MCF 10A (cell line): ENCODE data around the gene TAB2. TPM values are rescaled to one million over a fixed set of nuclear protein-coding genes. Genes with fewer than 3 reads are reported as not detected.
"Not testable (repeated sequence)": the region's sequence is repeated elsewhere in the genome, so short reads cannot be mapped to it uniquely, and the experiment has no call there.

Experiments
- BruUV-seq: library from RNA; stranded (reverse); fragments of 400-500 nt; replicated peaks from 2 replicates; lab custom pipeline; 2021; lab: Mats Ljungman, UMichigan
- CTCF ChIA-PET: fragments of 300-600 bp; sonication (Branson Sonifier 250); formaldehyde crosslinking; extraction: SDS; loops from one replicate; lab custom pipeline; 2021; ENCODE audit warnings: antibody characterized with exemption, inconsistent platforms; lab: Yijun Ruan, JAX
- POLR2A ChIA-PET: fragments of 300-600, 350-650 bp; sonication (Branson Sonifier 250); formaldehyde crosslinking; extraction: SDS; loops from one replicate; lab custom pipeline; 2020; ENCODE audit warnings: antibody characterized with exemption, inconsistent platforms; lab: Yijun Ruan, JAX
- DNase-seq: peaks from one replicate; pipeline ENCODE4 v3.0.0-alpha.2; 2018; ENCODE audit not compliant: unreplicated experiment
- H3K27ac Mint-ChIP-seq: one replicate; pipeline ENCODE4 v1.8.0; 2022; ENCODE audit warnings: mild to moderate bottlenecking, low read depth, mixed read lengths; ENCODE audit not compliant: unreplicated experiment
- H3K27me3 Mint-ChIP-seq: one replicate; pipeline ENCODE4 v1.8.0; 2022; ENCODE audit warnings: mixed read lengths; ENCODE audit not compliant: insufficient read depth, unreplicated experiment
- H3K36me3 Mint-ChIP-seq: one replicate; pipeline ENCODE4 v1.8.0; 2022; ENCODE audit warnings: mild to moderate bottlenecking, moderate library complexity, mixed read lengths; ENCODE audit not compliant: insufficient read depth, unreplicated experiment
- H3K4me1 Mint-ChIP-seq: one replicate; pipeline ENCODE4 v1.8.0; 2022; ENCODE audit warnings: mixed read lengths; ENCODE audit not compliant: insufficient read depth, unreplicated experiment
- H3K4me3 Mint-ChIP-seq: one replicate; pipeline ENCODE4 v1.8.0; 2022; ENCODE audit warnings: mild to moderate bottlenecking, moderate library complexity, mixed read lengths; ENCODE audit not compliant: unreplicated experiment
- H3K9me3 Mint-ChIP-seq: one replicate; pipeline ENCODE4 v1.8.0; 2022; ENCODE audit warnings: mixed read lengths; ENCODE audit not compliant: unreplicated experiment
- CTCF ChIP-seq: fragments of 200-600 bp; IDR thresholded peaks from one replicate; pipeline ENCODE4 v1.8.0; 2022; ENCODE audit warnings: antibody characterized with exemption, mild to moderate bottlenecking; ENCODE audit not compliant: unreplicated experiment
- intact Hi-C: fragments of 100-400 bp; cut with micrococcal nuclease; formaldehyde crosslinking; loops from 2 replicates; pipeline ENCODE4 v1.14.1; 2022
- total RNA-seq: library from RNA; stranded (reverse); gene quantifications from 2 replicates; pipeline ENCODE4 v1.2.3, GENCODE V29; 2022

The TAB2 gene
- total RNA-seq, 1 experiment from 2014 or later, result 76.4 TPM

GRCh38 chr6:149343501-149343900 lies 26.0 kb downstream of the TAB2 start:
- Mint-ChIP-seq H3K27me3 (no peaks in the 10 kb centered on the region), H3K27ac (no peak overlapping the region), H3K4me3 (no peak overlapping the region), H3K9me3 (no peaks in the 10 kb centered on the region), H3K36me3 (no peaks in the 10 kb centered on the region), H3K4me1 (peaks cover 26% of the 10 kb centered on the region)
- DNase-seq, result no peak
- ChIA-PET POLR2A (interaction anchor here (1.9 to 17.5 kb wide), 3 partner anchors 8 to 23 kb away, joined by 5 to 392 read pairs (median 61); partner anchors contain the start of gene TAB2), CTCF (no interaction called here)
- intact Hi-C loops, result no loop called here
- TF ChIP-seq CTCF, result no peak
- BruUV-seq, result no TSS peak

GRCh38 chr6:149346078-149346477 lies 28.6 kb downstream of the TAB2 start:
- no peak for TF ChIP-seq CTCF
- Mint-ChIP-seq H3K4me3 (no peak overlapping the region), H3K27me3 (no peaks in the 10 kb centered on the region), H3K27ac (no peak overlapping the region), H3K36me3 (no peaks in the 10 kb centered on the region), H3K9me3 (no peaks in the 10 kb centered on the region), H3K4me1 (peaks cover 29% of the 10 kb centered on the region)
- DNase-seq, result no peak
- ChIA-PET CTCF (interaction anchor here (0.6 to 1.6 kb wide), 4 partner anchors 8 to 264 kb away, joined by 3 to 6 read pairs (median 3); no protein-coding TSS in a partner anchor), POLR2A (interaction anchor here (0.6 to 17.5 kb wide), 5 partner anchors 10 to 60 kb away, joined by 3 to 392 read pairs (median 4); partner anchors contain the start of gene TAB2)
- intact Hi-C loops, result no loop called here
- no TSS peak for BruUV-seq

GRCh38 chr6:149347067-149347466 lies 29.6 kb downstream of the TAB2 start:
- Mint-ChIP-seq H3K27me3 (no peaks in the 10 kb centered on the region), H3K9me3 (no peaks in the 10 kb centered on the region), H3K4me3 (no peak overlapping the region), H3K36me3 (no peaks in the 10 kb centered on the region), H3K4me1 (peaks cover 29% of the 10 kb centered on the region), H3K27ac (no peak overlapping the region)
- intact Hi-C loops, result no loop called here
- ChIA-PET CTCF (interaction anchor here (1.6 kb wide), 1 partner anchor 9 kb away, joined by 6 read pairs; no protein-coding TSS in a partner anchor), POLR2A (interaction anchor here (0.8 to 7.8 kb wide), 4 partner anchors 11 to 27 kb away, joined by 3 to 61 read pairs (median 4); no protein-coding TSS in a partner anchor)
- DNase-seq, result no peak
- TF ChIP-seq CTCF, result no peak
- no TSS peak for BruUV-seq

- H3K27me3 Mint-ChIP-seq, intact Hi-C loops, H3K27ac Mint-ChIP-seq, H3K9me3 Mint-ChIP-seq, CTCF ChIA-PET, DNase-seq, BruUV-seq, H3K4me3 Mint-ChIP-seq, H3K36me3 Mint-ChIP-seq: not testable (repeated sequence)
- POLR2A ChIA-PET, result interaction anchor here (0.6 to 7.8 kb wide), 5 partner anchors 13 to 62 kb away, joined by 3 to 61 read pairs (median 3); no protein-coding TSS in a partner anchor
- H3K4me1 Mint-ChIP-seq, result peaks cover 27% of the 10 kb centered on the region
These were observed 31.8 kb downstream of the TAB2 start for GRCh38 chr6:149349279-149349678.
